Neural progenitor cell (in vitro differentiated cells): Measurements from ENCODE around the gene MCF2L2. TPM values are rescaled to one million over a fixed set of nuclear protein-coding genes. Genes with fewer than 3 reads are reported as not detected.

Experiments
- DNase-seq: peaks from one replicate; pipeline ENCODE4 v3.0.0-alpha.2; 2016; ENCODE audit warnings: low spot score
- H2AFZ ChIP-seq: fragments of 200-600 bp; sonication (generic); replicated peaks from 2 replicates; pipeline ENCODE4 v1.6.1; 2016; ENCODE audit warnings: antibody characterized with exemption
- H3F3A ChIP-seq: fragments of 200-600 bp; sonication (generic); 2 replicates; pipeline ENCODE4 v1.6.1; 2016; ENCODE audit warnings: antibody characterized with exemption, low read depth
- H3K27ac ChIP-seq: fragments of 200-600 bp; sonication (generic); 2 replicates; pipeline ENCODE4 v1.5.1; 2016; ENCODE audit warnings: mild to moderate bottlenecking
- H3K27me3 ChIP-seq: fragments of 200-600 bp; sonication (generic); 2 replicates; pipeline ENCODE4 v1.6.1; 2016; ENCODE audit warnings: mild to moderate bottlenecking, moderate library complexity
- H3K36me3 ChIP-seq: fragments of 200-600 bp; sonication (generic); 2 replicates; pipeline ENCODE4 v1.5.1; 2016
- H3K4me1 ChIP-seq: fragments of 200-600 bp; sonication (generic); 2 replicates; pipeline ENCODE4 v1.6.1; 2016; ENCODE audit warnings: mixed run types
- H3K4me2 ChIP-seq: fragments of 200-600 bp; sonication (generic); 2 replicates; pipeline ENCODE4 v1.6.1; 2016
- H3K4me3 ChIP-seq: fragments of 200-600 bp; sonication (generic); 2 replicates; pipeline ENCODE4 v1.5.1; 2016
- H3K79me2 ChIP-seq: fragments of 200-600 bp; sonication (generic); 2 replicates; pipeline ENCODE4 v1.6.1; 2016; ENCODE audit warnings: low read depth
- H3K9ac ChIP-seq: fragments of 200-600 bp; sonication (generic); 2 replicates; pipeline ENCODE4 v1.6.1; 2016
- H3K9me3 ChIP-seq: fragments of 200-600 bp; sonication (generic); 2 replicates; pipeline ENCODE4 v1.5.1; 2016; ENCODE audit warnings: low read depth
- H4K20me1 ChIP-seq: fragments of 200-600 bp; sonication (generic); 2 replicates; pipeline ENCODE4 v1.6.1; 2016; ENCODE audit warnings: low read depth
- H3K27ac Mint-ChIP-seq: 3 replicates; pipeline ENCODE4 v1.8.0; 2021; ENCODE audit warnings: mixed read lengths
- H3K27me3 Mint-ChIP-seq: 2 replicates; pipeline ENCODE4 v1.8.0; 2022; ENCODE audit warnings: low read depth, mild to moderate bottlenecking, inconsistent platforms, moderate library complexity, mixed read lengths; ENCODE audit not compliant: insufficient read depth
- H3K36me3 Mint-ChIP-seq: 3 replicates; pipeline ENCODE4 v1.8.0; 2021; ENCODE audit warnings: mixed read lengths
- H3K4me1 Mint-ChIP-seq: 3 replicates; pipeline ENCODE4 v1.8.0; 2021; ENCODE audit warnings: mixed read lengths
- H3K4me3 Mint-ChIP-seq: 3 replicates; pipeline ENCODE4 v1.8.0; 2021; ENCODE audit warnings: mild to moderate bottlenecking, moderate library complexity, mixed read lengths
- H3K9me3 Mint-ChIP-seq: 3 replicates; pipeline ENCODE4 v1.8.0; 2020; ENCODE audit warnings: mixed read lengths
- EZH2 ChIP-seq: fragments of 200-600 bp; sonication (generic); IDR thresholded peaks from 2 replicates; pipeline ENCODE4 v1.6.1; 2017; ENCODE audit warnings: antibody characterized with exemption, mild to moderate bottlenecking, moderate library complexity
- EZH2phosphoT487 ChIP-seq: fragments of 200-600 bp; sonication (generic); IDR thresholded peaks from 2 replicates; pipeline ENCODE4 v1.6.1; 2017; ENCODE audit warnings: antibody characterized with exemption
- total RNA-seq: library from RNA; depleted of rRNA; stranded (reverse); fragments of >200 nt; gene quantifications from 2 replicates; pipeline ENCODE4 v1.2.3, GENCODE V29; 2015; ENCODE audit warnings: low replicate concordance
- TF ChIP-seq, protein P1 (sequence below): fragments of 200-600 bp; sonication (generic); IDR thresholded peaks from 2 replicates; pipeline ENCODE4 v1.5.1; 2017; ENCODE audit warnings: antibody characterized with exemption, mild to moderate bottlenecking

MCF2L2 gene
- total RNA-seq, 1 donor from 2014 or later: 11.1 TPM

DNA sequence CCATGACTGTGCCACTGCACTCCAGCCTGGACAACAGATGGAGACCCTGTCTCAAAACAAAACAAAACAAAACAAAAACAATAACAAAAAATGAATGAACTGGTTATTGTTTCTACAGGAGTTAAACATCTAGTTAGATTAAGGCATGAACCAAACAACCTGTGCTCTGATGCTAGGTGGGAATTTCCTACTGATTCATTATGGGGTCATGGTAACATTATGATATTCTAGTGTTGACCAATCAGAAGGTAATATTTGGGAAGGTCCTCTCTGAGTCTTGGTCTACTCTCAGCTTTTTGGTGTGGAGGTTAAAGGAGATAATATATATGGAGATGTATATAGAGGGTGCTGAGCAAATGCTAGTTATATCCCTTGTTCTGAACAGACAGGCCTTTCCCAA, 37.6 kb downstream of the MCF2L2 start:
- no peak overlapping the region for H3K9ac ChIP-seq
- no peaks in the 10 kb centered on the region for H3K79me2 ChIP-seq
- no peak for DNase-seq
- Mint-ChIP-seq H3K27me3 (peaks cover 11% of the 10 kb centered on the region), H3K4me1 (peaks cover 18% of the 10 kb centered on the region), H3K27ac (no peak overlapping the region), H3K4me3 (no peak overlapping the region), H3K36me3 (no peaks in the 10 kb centered on the region), H3K9me3 (no peaks in the 10 kb centered on the region)
- TF ChIP-seq EZH2: no peak
- H3K9me3 ChIP-seq: no peaks in the 10 kb centered on the region
- H3K36me3 ChIP-seq: no peaks in the 10 kb centered on the region
- H3K4me3 ChIP-seq: no peak overlapping the region
- no peak overlapping the region for H3K27ac ChIP-seq
- no peaks in the 10 kb centered on the region for H4K20me1 ChIP-seq
- H3F3A ChIP-seq: peaks cover 18% of the 10 kb centered on the region
- H3K4me2 ChIP-seq: no peak overlapping the region
- H3K4me1 ChIP-seq: peaks cover 20% of the 10 kb centered on the region
- no peaks in the 10 kb centered on the region for H3K27me3 ChIP-seq
- H2AFZ ChIP-seq: no peak overlapping the region

DNA sequence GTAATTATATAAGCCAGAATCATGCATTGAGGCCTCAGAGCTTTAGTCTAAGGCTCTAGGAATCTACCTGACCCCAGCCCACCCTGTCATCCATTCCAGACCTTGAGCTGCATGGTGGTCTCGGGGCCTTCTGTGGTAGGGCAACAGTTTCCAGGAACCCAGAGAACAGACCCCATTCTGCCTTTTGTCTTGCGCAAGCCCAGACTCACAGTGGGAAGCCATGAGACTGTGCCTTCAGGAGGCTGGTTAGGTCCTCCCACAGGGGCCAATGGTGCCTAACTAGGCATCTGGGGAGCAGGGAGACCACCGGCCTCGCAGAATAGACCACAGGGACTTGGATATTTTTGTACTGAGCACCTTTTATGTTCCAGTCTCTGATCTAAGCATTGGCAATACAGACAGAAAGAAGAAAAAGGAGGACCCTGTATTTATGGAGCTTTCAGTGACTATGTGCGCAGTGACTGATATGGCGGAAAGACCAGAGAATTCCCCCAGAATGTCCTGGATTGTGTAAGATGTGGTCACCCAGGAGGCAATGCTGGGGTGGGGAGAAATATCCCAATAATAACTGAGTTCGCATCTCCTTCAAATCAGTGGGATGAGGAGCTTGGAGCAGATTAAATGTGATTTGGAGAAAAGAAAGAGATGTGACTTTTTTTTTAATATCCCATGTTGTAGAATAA, 40.1 kb downstream of the MCF2L2 start:
- Histone ChIP-seq H3K79me2 (no peaks in the 10 kb centered on the region), H3F3A (peaks cover 17% of the 10 kb centered on the region), H3K36me3 (no peaks in the 10 kb centered on the region), H3K27ac (no peak overlapping the region), H3K9ac (no peak overlapping the region), H4K20me1 (no peaks in the 10 kb centered on the region), H3K4me2 (no peak overlapping the region), H3K27me3 (no peaks in the 10 kb centered on the region), H3K4me1 (peaks cover 10% of the 10 kb centered on the region), H3K9me3 (no peaks in the 10 kb centered on the region), H2AFZ (no peak overlapping the region), H3K4me3 (no peak overlapping the region)
- H3K27ac Mint-ChIP-seq: no peak overlapping the region
- DNase-seq: no peak
- H3K4me1 Mint-ChIP-seq: peaks cover 10% of the 10 kb centered on the region
- H3K27me3 Mint-ChIP-seq: peaks cover 9% of the 10 kb centered on the region
- no peaks in the 10 kb centered on the region for H3K9me3 Mint-ChIP-seq
- H3K4me3 Mint-ChIP-seq: no peak overlapping the region
- TF ChIP-seq EZH2: no peak
- TF ChIP-seq EZH2phosphoT487: no peak
- TF ChIP-seq, protein P1, sequence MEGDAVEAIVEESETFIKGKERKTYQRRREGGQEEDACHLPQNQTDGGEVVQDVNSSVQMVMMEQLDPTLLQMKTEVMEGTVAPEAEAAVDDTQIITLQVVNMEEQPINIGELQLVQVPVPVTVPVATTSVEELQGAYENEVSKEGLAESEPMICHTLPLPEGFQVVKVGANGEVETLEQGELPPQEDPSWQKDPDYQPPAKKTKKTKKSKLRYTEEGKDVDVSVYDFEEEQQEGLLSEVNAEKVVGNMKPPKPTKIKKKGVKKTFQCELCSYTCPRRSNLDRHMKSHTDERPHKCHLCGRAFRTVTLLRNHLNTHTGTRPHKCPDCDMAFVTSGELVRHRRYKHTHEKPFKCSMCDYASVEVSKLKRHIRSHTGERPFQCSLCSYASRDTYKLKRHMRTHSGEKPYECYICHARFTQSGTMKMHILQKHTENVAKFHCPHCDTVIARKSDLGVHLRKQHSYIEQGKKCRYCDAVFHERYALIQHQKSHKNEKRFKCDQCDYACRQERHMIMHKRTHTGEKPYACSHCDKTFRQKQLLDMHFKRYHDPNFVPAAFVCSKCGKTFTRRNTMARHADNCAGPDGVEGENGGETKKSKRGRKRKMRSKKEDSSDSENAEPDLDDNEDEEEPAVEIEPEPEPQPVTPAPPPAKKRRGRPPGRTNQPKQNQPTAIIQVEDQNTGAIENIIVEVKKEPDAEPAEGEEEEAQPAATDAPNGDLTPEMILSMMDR: no peak
- no peaks in the 10 kb centered on the region for H3K36me3 Mint-ChIP-seq

DNA sequence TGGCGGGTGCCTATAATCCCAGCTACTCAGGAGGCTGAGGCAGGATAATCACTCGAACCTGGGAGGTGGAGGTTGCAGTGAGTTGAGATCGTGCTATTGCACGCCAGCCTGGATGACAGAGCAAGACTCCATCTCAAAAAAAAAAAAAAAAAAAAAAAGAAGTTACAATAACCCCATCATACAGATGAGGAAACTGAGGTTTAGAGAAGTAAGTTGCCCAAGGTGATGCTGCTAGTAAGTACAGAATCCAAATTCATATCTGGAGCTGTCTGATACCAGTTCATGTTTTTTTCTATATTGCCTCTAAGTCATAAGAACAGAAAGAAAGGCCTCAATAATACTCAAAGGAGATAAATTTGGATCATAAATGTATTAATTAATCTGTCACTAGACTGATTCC, 40.6 kb downstream of the MCF2L2 start:
- Histone ChIP-seq H3K9me3 (no peaks in the 10 kb centered on the region), H3K9ac (no peak overlapping the region), H3K27ac (no peak overlapping the region), H3K27me3 (no peaks in the 10 kb centered on the region), H3K79me2 (no peaks in the 10 kb centered on the region), H3K4me2 (no peak overlapping the region), H3K36me3 (no peaks in the 10 kb centered on the region), H4K20me1 (no peaks in the 10 kb centered on the region), H3K4me1 (peaks cover 10% of the 10 kb centered on the region), H3K4me3 (no peak overlapping the region), H3F3A (peaks cover 17% of the 10 kb centered on the region), H2AFZ (no peak overlapping the region)
- Mint-ChIP-seq H3K4me1 (peaks cover 8% of the 10 kb centered on the region), H3K27me3 (peaks cover 8% of the 10 kb centered on the region), H3K9me3 (no peaks in the 10 kb centered on the region), H3K27ac (no peak overlapping the region), H3K4me3 (no peak overlapping the region), H3K36me3 (no peaks in the 10 kb centered on the region)
- DNase-seq: no peak
- no peak for TF ChIP-seq EZH2
- TF ChIP-seq, protein P1: no peak
- TF ChIP-seq EZH2phosphoT487: no peak

DNA sequence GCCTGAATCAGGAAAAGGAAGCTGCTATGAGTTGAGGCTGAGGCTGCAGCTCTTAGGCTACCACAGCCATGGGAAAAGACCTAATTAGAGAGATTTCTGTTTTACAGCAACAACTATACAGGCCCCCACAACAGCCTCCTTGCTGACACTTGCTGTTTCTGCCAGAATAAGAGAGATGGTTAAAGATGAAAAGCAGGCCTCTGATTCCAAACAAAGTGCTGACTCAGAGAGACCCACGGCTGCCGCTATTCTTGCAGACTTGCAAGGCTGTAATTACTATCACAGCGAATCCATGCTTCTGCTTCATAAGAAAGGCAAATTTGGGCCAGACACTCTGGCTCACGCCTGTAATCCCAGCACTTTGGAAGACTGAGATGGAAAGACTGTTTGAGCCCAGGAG, 41.8 kb downstream of the MCF2L2 start:
- Histone ChIP-seq H3K4me1 (peaks cover 8% of the 10 kb centered on the region), H4K20me1 (no peaks in the 10 kb centered on the region), H3K4me2 (no peak overlapping the region), H3K4me3 (no peak overlapping the region), H3K27me3 (no peaks in the 10 kb centered on the region), H3F3A (peaks cover 17% of the 10 kb centered on the region), H3K79me2 (no peaks in the 10 kb centered on the region), H3K9ac (no peak overlapping the region), H3K9me3 (no peaks in the 10 kb centered on the region), H3K36me3 (no peaks in the 10 kb centered on the region), H2AFZ (no peak overlapping the region), H3K27ac (no peak overlapping the region)
- Mint-ChIP-seq H3K27me3 (peaks cover 6% of the 10 kb centered on the region), H3K4me3 (no peak overlapping the region), H3K27ac (no peak overlapping the region), H3K36me3 (no peaks in the 10 kb centered on the region), H3K4me1 (peaks cover 8% of the 10 kb centered on the region), H3K9me3 (no peaks in the 10 kb centered on the region)
- DNase-seq: no peak
- TF ChIP-seq EZH2phosphoT487 (no peak), EZH2 (no peak)
- TF ChIP-seq, protein P1: no peak
